Ovary (tissue), 3 donors: Measurements from ENCODE around the gene COQ8B.

Experiments used
- POLR2A ChIP-seq: fragments of 450-650 bp; IDR thresholded peaks from one replicate; pipeline ENCODE4 v1.6.1; 2017; ENCODE audit warnings: antibody characterized with exemption, mild to moderate bottlenecking, moderate library complexity
- TF ChIP-seq, protein P1 (sequence below), 3 donors: fragments of 450-650 bp in 2 of 3; fragments of 200-600 bp in 1 of 3; IDR thresholded peaks; one replicate each; pipeline versions ENCODE4 v1.5.1 to v1.8.0; 2016 to 2022; ENCODE audit warnings: antibody characterized with exemption in 3 of 3, mild to moderate bottlenecking in 1 of 3
- donor health status: DM: no; HTN: no; CAD: no.

DNA sequence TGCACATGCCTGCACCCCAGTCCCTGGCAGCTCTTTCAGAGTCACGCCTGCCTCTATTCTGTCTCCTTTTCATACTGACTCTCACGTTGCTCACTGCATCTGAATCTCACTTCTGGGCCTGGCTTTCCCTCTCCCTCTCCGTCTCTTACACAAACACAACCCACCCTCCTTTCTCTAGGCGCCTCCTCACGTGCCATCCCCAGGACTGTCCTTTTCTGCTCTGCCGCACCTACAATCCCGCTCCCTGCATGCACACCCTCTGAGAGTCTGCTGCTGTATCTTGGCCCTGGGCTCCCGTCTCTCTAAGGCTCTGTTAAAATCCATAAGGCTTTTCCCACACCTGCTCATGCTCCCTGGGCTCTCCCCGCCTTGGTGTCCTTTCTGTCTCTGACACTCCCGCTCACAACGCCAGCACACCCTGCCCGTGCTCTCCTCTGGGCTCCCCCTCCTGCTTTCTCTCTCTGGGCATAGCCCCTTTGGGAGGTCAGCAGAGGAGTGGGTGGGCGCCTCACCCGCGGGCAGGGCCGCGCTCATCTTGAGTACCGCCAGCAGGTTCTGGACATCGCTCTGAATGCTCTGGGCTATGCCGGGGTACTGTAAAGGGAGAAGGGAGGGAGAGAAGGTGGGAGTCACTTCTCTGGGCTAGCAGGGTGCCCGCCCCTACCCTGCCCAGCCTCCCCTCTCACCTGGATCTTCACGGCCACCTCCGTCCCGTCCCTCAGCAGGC lies 13.5 kb downstream of the COQ8B start:
- TF ChIP-seq, protein P1, sequence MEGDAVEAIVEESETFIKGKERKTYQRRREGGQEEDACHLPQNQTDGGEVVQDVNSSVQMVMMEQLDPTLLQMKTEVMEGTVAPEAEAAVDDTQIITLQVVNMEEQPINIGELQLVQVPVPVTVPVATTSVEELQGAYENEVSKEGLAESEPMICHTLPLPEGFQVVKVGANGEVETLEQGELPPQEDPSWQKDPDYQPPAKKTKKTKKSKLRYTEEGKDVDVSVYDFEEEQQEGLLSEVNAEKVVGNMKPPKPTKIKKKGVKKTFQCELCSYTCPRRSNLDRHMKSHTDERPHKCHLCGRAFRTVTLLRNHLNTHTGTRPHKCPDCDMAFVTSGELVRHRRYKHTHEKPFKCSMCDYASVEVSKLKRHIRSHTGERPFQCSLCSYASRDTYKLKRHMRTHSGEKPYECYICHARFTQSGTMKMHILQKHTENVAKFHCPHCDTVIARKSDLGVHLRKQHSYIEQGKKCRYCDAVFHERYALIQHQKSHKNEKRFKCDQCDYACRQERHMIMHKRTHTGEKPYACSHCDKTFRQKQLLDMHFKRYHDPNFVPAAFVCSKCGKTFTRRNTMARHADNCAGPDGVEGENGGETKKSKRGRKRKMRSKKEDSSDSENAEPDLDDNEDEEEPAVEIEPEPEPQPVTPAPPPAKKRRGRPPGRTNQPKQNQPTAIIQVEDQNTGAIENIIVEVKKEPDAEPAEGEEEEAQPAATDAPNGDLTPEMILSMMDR (IDR thresholded peaks at IDR 0.05): no peak
- no peak for TF ChIP-seq POLR2A
